BJ (cell line): ENCODE data around the gene ATP2C1. TPM values are rescaled to one million over a fixed set of nuclear protein-coding genes. Genes with fewer than 3 reads are reported as not detected.

Experiments
- CTCF ChIA-PET: fragments of 350-600 bp; formaldehyde crosslinking; extraction: SDS; loops from one replicate; lab custom pipeline; 2021; ENCODE audit warnings: antibody characterized with exemption, inconsistent platforms; lab: Yijun Ruan, JAX
- POLR2A ChIA-PET: fragments of 300-600 bp; sonication (Branson Sonifier 250); formaldehyde crosslinking; extraction: SDS; loops from one replicate; lab custom pipeline; 2021; ENCODE audit warnings: antibody characterized with exemption; lab: Charles Lee
- DNase-seq: peaks from one replicate; pipeline ENCODE4 v3.0.0-alpha.2; 2011; ENCODE audit warnings: low read depth
- H3K27me3 ChIP-seq: 2 replicates; pipeline ENCODE4 v1.6.0; 2011; ENCODE audit warnings: low read length; ENCODE audit not compliant: control insufficient read depth, insufficient read depth
- H3K36me3 ChIP-seq: 2 replicates; pipeline ENCODE4 v1.5.1; 2011; ENCODE audit warnings: low read length; ENCODE audit not compliant: control insufficient read depth, insufficient read depth
- H3K4me3 ChIP-seq: 2 replicates; pipeline ENCODE4 v1.5.1; 2011; ENCODE audit warnings: low read depth, mild to moderate bottlenecking, control low read depth, low read length
- polyA plus RNA-seq: library from polyadenylated mRNA; depleted of rRNA; stranded (reverse); fragments of >200 nt; gene quantifications from 2 replicates; pipeline ENCODE4 v1.2.3, GENCODE V29; 2011
- TF ChIP-seq, protein P1 (sequence below): IDR thresholded peaks from 2 replicates; pipeline ENCODE4 v1.5.1; 2011; ENCODE audit warnings: low read depth, mild to moderate bottlenecking, control low read depth, inconsistent platforms, low read length, moderate library complexity; ENCODE audit not compliant: insufficient read depth

Gene ATP2C1
- polyA plus RNA-seq, 1 experiment: 42.9 TPM

DNA sequence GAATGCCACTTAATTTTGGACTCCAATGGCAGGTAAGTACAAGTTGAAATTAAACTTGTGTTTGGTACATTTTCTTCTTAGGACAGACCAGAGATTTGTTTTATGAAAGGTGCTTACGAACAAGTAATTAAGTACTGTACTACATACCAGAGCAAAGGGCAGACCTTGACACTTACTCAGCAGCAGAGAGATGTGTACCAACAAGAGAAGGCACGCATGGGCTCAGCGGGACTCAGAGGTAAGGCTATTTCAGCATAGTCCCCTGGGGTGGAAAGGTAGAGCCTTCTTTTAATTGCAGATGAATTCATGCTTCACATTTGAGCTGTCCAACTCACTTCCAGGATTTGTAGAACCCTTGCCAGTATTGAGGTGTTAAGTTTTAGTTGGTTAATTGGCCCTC lies 81.4 kb downstream of the ATP2C1 start:
- POLR2A ChIA-PET: no interaction called here
- CTCF ChIA-PET: no interaction called here
- H3K36me3 ChIP-seq: no peaks in the 10 kb centered on the region

DNA sequence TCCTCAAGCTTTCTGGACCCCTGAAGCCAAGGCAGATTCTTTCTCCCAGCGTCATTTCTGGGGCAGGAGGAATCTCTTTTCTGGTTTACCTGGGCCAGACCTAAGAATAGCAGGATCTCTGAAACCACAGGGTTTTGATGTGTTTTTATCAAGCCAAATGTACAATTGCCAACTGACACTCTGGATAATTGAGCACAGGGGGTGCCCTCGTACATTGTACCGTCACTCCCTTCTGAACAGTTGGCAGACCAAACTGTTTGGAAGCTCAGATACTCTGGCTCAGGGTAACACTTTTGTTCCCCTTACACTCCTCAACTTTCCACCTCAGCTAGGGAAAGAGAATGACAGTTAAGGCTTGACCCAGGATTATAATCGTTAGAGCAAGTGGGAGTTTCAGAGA lies 82.8 kb downstream of the ATP2C1 start:
- Histone ChIP-seq H3K27me3 (no peaks in the 10 kb centered on the region), H3K36me3 (no peaks in the 10 kb centered on the region), H3K4me3 (no peak overlapping the region)
- ChIA-PET POLR2A (no interaction called here), CTCF (no interaction called here)
- no peak for DNase-seq
- TF ChIP-seq, protein P1, sequence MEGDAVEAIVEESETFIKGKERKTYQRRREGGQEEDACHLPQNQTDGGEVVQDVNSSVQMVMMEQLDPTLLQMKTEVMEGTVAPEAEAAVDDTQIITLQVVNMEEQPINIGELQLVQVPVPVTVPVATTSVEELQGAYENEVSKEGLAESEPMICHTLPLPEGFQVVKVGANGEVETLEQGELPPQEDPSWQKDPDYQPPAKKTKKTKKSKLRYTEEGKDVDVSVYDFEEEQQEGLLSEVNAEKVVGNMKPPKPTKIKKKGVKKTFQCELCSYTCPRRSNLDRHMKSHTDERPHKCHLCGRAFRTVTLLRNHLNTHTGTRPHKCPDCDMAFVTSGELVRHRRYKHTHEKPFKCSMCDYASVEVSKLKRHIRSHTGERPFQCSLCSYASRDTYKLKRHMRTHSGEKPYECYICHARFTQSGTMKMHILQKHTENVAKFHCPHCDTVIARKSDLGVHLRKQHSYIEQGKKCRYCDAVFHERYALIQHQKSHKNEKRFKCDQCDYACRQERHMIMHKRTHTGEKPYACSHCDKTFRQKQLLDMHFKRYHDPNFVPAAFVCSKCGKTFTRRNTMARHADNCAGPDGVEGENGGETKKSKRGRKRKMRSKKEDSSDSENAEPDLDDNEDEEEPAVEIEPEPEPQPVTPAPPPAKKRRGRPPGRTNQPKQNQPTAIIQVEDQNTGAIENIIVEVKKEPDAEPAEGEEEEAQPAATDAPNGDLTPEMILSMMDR: no peak

More for the DNA sequence above, 81.4 kb downstream of the ATP2C1 start:
- TF ChIP-seq, protein P1: no peak
- H3K4me3 ChIP-seq: no peak overlapping the region
- DNase-seq: no peak
- no peaks in the 10 kb centered on the region for H3K27me3 ChIP-seq

DNA sequence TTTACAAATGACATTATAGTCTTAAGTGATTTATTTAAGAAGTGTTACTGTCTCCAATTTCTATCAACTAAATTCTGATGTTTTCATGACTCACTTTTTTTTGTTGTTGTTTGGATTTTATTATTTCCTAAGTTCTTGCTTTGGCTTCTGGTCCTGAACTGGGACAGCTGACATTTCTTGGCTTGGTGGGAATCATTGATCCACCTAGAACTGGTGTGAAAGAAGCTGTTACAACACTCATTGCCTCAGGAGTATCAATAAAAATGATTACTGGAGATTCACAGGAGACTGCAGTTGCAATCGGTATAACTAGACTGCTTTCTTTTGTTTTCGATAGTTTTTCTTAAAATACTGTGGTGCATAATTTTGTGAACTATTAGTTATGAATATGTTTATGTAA lies 85.2 kb downstream of the ATP2C1 start:
- ChIA-PET CTCF (no interaction called here), POLR2A (no interaction called here)
- Histone ChIP-seq H3K27me3 (no peaks in the 10 kb centered on the region), H3K4me3 (no peak overlapping the region), H3K36me3 (no peaks in the 10 kb centered on the region)
- DNase-seq: no peak
- TF ChIP-seq, protein P1: no peak

DNA sequence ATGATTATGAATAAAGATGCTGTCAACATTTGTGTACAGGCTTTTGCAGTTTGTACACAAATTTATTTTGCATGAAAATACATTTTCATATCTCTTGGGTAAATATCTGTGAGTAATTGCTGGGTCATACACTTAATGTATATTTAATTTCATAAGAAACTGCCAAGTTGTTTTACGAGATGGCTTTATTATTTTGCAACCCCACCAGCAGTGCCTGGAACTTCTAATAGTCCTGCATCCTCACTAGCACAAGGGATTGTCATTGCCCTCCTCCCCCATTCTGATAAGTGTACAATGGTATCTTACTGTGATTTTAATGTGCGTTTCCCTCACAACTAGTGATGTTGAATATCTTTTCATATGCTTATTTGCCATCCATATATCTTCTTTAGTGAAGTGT lies 87.6 kb downstream of the ATP2C1 start:
- POLR2A ChIA-PET: no interaction called here
- TF ChIP-seq, protein P1: no peak
- Histone ChIP-seq H3K36me3 (no peaks in the 10 kb centered on the region), H3K4me3 (no peak overlapping the region), H3K27me3 (no peaks in the 10 kb centered on the region)
- no peak for DNase-seq
- CTCF ChIA-PET: no interaction called here

DNA sequence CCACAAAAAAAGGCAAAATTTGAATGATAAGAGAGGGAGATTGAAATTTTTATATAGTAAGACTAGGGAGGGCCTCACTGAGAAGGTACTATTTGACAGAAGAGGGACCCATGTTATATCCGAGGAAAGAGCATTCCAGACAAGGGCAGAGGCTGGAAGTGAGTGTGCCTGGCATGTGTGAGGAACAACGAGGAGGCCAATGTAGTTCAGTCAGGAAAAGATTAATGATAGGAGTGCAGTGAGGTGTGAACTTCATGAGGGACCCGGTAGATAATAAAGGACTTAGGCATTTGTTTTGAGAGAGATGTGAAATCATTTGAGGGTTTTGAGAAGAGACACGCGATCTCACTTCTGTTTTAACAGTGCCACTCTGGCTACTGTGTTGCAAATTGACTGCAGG lies 96.4 kb downstream of the ATP2C1 start:
- ChIA-PET POLR2A (no interaction called here), CTCF (no interaction called here)
- DNase-seq: no peak
- peaks cover 3% of the 10 kb centered on the region for H3K36me3 ChIP-seq
- H3K27me3 ChIP-seq: no peaks in the 10 kb centered on the region
- TF ChIP-seq, protein P1: no peak
- H3K4me3 ChIP-seq: no peak overlapping the region
